Tibial nerve (tissue), 4 donors: ENCODE data around the gene DNAH3. TPM values are rescaled to one million over a fixed set of nuclear protein-coding genes. Genes with fewer than 3 reads are reported as not detected.
"Not testable (repeated sequence)": the region's sequence is repeated elsewhere in the genome, so short reads cannot be mapped to it uniquely, and the experiment has no call there.

Source experiments
- DNase-seq, 2 donors: peaks; one replicate each; pipeline ENCODE4 v3.0.0-alpha.2; 2019; ENCODE audit warnings: low spot score in 2 of 2
- H3K27ac ChIP-seq, 4 donors: fragments of 200-600 bp; sonication (generic) in 3 of 4; one replicate each; pipeline ENCODE4 v1.5.1; 2017 to 2019; ENCODE audit warnings: mild to moderate bottlenecking in 1 of 4
- H3K27me3 ChIP-seq, 2 donors: fragments of 200-600 bp; sonication (generic) in 1 of 2; one replicate each; pipeline versions ENCODE4 v1.5.1 to v1.6.0; 2017 to 2019
- H3K36me3 ChIP-seq, 3 donors: fragments of 200-600 bp; sonication (generic); one replicate each; pipeline ENCODE4 v1.5.1; 2018 to 2019
- H3K4me1 ChIP-seq, 4 donors: fragments of 200-600 bp; sonication (generic) in 3 of 4; one replicate each; pipeline ENCODE4 v1.5.1; 2017 to 2019
- H3K4me3 ChIP-seq, 4 donors: fragments of 200-600 bp; sonication (generic) in 3 of 4; one replicate each; pipeline ENCODE4 v1.5.1; 2017 to 2019; ENCODE audit warnings: mild to moderate bottlenecking in 1 of 4, moderate library complexity in 1 of 4
- H3K9me3 ChIP-seq, 4 donors: fragments of 200-600 bp; sonication (generic) in 3 of 4; one replicate each; pipeline ENCODE4 v1.5.1; 2017 to 2019
- CTCF ChIP-seq, 5 experiments: fragments of 200-600 bp in 3 of 5; fragments of 450-650 bp in 2 of 5; sonication (generic) in 3 of 5; IDR thresholded peaks; one replicate each; pipeline ENCODE4 v1.5.1; 2016 to 2019; ENCODE audit warnings: antibody characterized with exemption in 5 of 5, mild to moderate bottlenecking in 3 of 5, moderate library complexity in 2 of 5
- EP300 ChIP-seq, 2 donors: sonication (generic); formaldehyde crosslinking; IDR thresholded peaks; one replicate each; pipeline ENCODE4 v1.6.1; 2017; ENCODE audit warnings: antibody characterized with exemption in 2 of 2, mild to moderate bottlenecking in 1 of 2
- POLR2A ChIP-seq, 2 donors: fragments of 450-650 bp; IDR thresholded peaks; one replicate each; pipeline ENCODE4 v1.6.1; 2017; ENCODE audit warnings: antibody characterized with exemption in 2 of 2, mild to moderate bottlenecking in 2 of 2, moderate library complexity in 2 of 2
- WGBS, 2 donors: methylation state at CpG; one replicate each; pipeline ENCODE4 v1.1.5; 2018; 5-methylcytosine and 5-hydroxymethylcytosine counted together
- total RNA-seq, 4 donors: library from RNA; depleted of rRNA; stranded (reverse); fragments of >200 nt; gene quantifications; one replicate each; pipeline ENCODE4 v1.1.0, GENCODE V29; 2016

The DNAH3 gene
- total RNA-seq, 4 donors from 2014 or later = not detected

- TF ChIP-seq CTCF (IDR thresholded peaks at IDR 0.05) = no peak
- Histone ChIP-seq H3K9me3 (no peaks in the 10 kb centered on the region), H3K36me3 (peaks cover 0 to under 1% (median 0%) of the 10 kb centered on the region in 3 donors), H3K27ac (peak overlapping the region in 2 of 4 donors; percentile 83 to 84), H3K4me3 (peak overlapping the region in 1 of 4 donors; percentile 69), H3K27me3 (no peaks in the 10 kb centered on the region), H3K4me1 (peaks cover 0 to 50% (median 13%) of the 10 kb centered on the region in 4 donors)
- 90 to 93% methylated on average over 5 of the region's 5 CpGs for WGBS, 2 donors
- no peak for DNase-seq
These were observed 7.0 kb upstream of the DNAH3 start for GRCh38 chr16:21157632-21158031.

- H3K9me3 ChIP-seq = no peaks in the 10 kb centered on the region
- 52 to 57% methylated on average over 6 of the region's 6 CpGs for WGBS, 2 donors
- no peaks in the 10 kb centered on the region for H3K36me3 ChIP-seq
- peaks cover 0 to 1% of the 10 kb centered on the region in 2 donors for H3K27me3 ChIP-seq
- H3K4me1 ChIP-seq = peaks cover 0 to 43% (median 10%) of the 10 kb centered on the region in 4 donors
- no peak overlapping the region for H3K4me3 ChIP-seq
- H3K27ac ChIP-seq = no peak overlapping the region
- TF ChIP-seq CTCF (IDR thresholded peaks at IDR 0.05) (peak; percentile 44 to 63 (median 63)), EP300 (IDR thresholded peaks at IDR 0.05) (no peak)
- DNase-seq = peak in 1 of 2 donors; percentile 21
These were observed 6.3 kb upstream of the DNAH3 start for GRCh38 chr16:21156767-21157467.

GRCh38 chr16:21156011-21156410, 5.4 kb upstream of the DNAH3 start:
- not testable (repeated sequence) for DNase-seq, H3K9me3 ChIP-seq, H3K27me3 ChIP-seq, H3K36me3 ChIP-seq, H3K4me3 ChIP-seq, H3K27ac ChIP-seq
- WGBS, 2 donors = 55 to 77% methylated on average over 1 of the region's 1 CpG
- peaks cover 0 to 34% (median 10%) of the 10 kb centered on the region in 4 donors for H3K4me1 ChIP-seq

- not testable (repeated sequence) for H3K36me3 ChIP-seq, DNase-seq, H3K4me3 ChIP-seq, H3K27ac ChIP-seq, H3K27me3 ChIP-seq, H3K9me3 ChIP-seq
- 85 to 87% methylated on average over 11 of the region's 11 CpGs for WGBS, 2 donors
- peaks cover 0 to 16% (median 6%) of the 10 kb centered on the region in 4 donors for H3K4me1 ChIP-seq
These were observed 2.6 kb upstream of the DNAH3 start for GRCh38 chr16:21153124-21153729.

GRCh38 chr16:21152160-21153030, 1.7 kb upstream of the DNAH3 start:
- not testable (repeated sequence) for H3K27ac ChIP-seq, H3K4me3 ChIP-seq, H3K9me3 ChIP-seq, H3K4me1 ChIP-seq, H3K36me3 ChIP-seq, DNase-seq, H3K27me3 ChIP-seq
- 79 to 90% methylated on average over 26 to 33 of the region's 51 CpGs for WGBS, 2 donors

- Histone ChIP-seq H3K9me3 (peaks cover 0 to 13% (median 0%) of the 10 kb centered on the region in 4 donors), H3K4me3 (no peak overlapping the region), H3K27me3 (no peaks in the 10 kb centered on the region), H3K27ac (no peak overlapping the region), H3K36me3 (no peaks in the 10 kb centered on the region), H3K4me1 (peaks cover 0 to 2% (median 0%) of the 10 kb centered on the region in 4 donors)
- no peak for DNase-seq
- TF ChIP-seq EP300 (IDR thresholded peaks at IDR 0.05) (no peak), POLR2A (IDR thresholded peaks at IDR 0.05) (no peak), CTCF (IDR thresholded peaks at IDR 0.05) (no peak)
- WGBS, 2 donors = 68 to 70% methylated on average over 5 of the region's 5 CpGs
These were observed 4.9 kb downstream of the DNAH3 start for GRCh38 chr16:21145738-21146137.
